IPS DF 19.7 (cell line): ENCODE measurements around the gene OASL.
"Not testable (repeated sequence)": the region's sequence is repeated elsewhere in the genome, so short reads cannot be mapped to it uniquely, and the experiment has no call there.

Experiments
- DNase-seq: peaks from one replicate; pipeline ENCODE4 v3.0.0-alpha.2; 2013; ENCODE audit warnings: low read depth, low spot score

OASL gene

GRCh38 chr12:121038861-121039668, at the start of gene OASL:
OASL (minus strand) TSS chr12:121039246; CDS start chr12:121038971, 275 bp downstream.
- DNase-seq, result no peak

DNA sequence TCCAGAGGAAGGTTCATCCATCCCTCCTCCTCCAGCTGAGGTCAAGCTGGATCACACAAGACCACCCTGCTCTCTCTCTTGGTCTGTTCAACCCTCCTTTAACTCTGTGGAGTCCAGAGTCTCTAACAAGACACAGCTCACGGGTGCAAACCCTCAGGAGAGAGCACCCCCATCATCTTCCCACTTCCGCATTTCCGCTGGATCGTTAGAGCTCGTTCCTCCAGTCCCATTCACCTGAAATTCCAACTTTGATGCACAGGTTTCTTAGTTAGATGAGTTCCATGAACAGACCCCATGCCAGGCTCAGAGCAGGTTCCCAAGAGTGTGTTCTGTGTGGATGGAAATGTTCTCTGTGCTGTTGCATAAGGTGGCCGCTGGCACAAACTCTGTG, 49.1 kb upstream of the OASL start:
- DNase-seq, result no peak

DNA sequence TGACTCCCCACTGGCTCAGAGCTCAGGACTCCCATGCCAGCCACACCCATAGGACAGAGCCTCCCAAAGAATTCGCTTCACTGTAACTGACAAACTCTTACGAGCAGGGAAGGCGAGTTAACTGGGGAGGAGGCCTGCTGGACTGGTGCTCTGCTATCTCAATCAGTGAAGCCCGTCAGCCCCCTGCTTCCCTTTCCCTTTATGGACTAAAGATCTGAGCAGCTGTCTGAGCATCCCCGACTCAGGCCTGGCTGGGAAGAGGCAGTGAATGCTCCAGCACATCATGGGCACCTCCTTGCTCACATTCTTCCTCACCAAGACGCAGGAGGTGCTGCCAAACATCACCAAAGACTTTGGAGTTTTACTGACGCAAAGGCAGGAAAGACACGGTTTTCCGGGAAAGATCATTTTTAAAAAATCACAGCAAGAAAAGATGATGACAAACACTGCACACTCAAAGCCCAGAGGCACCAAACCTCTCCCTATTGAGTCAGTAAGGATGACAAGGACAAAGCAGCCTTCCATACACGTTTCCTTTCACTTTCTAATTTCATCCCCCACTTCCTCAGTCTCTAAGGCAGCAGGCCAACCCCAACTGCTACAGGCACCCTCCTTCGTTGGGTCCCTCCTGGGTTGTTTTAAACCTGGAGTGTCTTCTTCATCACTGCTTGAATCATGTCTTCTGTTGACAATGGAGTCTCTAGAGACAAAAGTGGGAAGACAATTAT, 48.6 kb upstream of the OASL start:
- no peak for DNase-seq

GRCh38 chr12:121086781-121087295, 47.8 kb upstream of the OASL start:
- no peak for DNase-seq

DNA sequence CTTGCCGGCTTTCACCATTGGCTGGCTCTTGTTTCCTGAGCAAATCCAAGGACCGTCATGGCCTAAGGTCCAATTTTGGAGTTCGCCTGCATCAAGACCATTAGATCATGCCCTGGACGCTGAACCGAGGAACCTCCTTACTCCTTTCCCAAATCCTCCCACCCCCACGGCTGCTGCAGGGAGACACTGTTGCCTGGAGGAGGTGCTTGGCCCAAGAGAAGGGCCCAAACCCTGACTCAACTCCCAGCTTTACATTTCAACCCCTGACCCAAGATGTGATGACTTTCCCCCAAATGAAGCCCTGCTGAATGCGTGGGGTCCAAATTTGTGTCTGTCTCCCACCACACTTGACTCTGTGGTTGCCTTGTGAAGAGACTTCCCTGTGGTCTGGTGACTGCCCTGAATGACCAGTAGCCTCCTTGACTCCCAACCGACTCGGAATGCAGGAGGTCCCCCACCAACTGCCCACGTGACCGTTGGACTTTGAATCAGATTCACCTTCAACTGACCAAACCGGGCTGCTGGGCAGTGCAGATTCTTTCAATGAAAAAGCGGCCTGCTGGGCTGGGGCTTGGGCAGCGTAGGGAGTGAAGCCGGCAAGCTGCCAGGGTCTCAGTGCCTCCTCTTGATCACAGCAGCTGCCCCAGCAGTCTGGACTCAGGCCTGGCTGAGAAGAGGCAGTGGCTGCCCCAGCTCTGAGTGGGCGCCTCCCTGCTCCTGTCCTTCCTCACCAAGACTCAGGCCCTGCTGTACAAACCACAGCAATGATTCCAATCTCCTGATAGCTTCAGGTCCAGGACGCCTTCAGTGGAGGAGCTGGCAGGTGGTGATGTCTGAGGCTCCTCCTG, 46.7 kb upstream of the OASL start:
- DNase-seq, result no peak

DNA sequence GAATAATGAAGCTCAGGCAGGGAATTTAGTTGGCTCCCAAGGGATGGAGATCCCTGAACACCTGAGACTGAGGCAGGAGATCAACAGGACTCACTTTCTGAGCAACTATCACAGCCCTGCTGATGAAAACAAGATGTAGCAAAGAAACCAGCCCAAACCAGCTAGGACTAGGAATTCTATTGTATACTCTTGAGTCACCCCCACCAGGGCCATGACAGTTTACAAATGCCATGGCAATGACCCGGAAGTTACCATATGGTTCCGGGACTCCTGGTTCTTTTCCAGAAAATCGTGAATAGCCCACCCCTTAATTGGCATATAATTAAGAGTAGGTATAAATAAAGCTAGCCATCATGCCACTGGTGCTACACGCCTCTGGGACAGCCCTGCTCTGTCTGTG, 46.0 kb upstream of the OASL start:
- DNase-seq, result no peak

- no peak for DNase-seq
These were observed 45.2 kb upstream of the OASL start for GRCh38 chr12:121084229-121084628.

GRCh38 chr12:121080909-121081308, 41.9 kb upstream of the OASL start:
- DNase-seq, result no peak

GRCh38 chr12:121079736-121080272, 40.8 kb upstream of the OASL start:
- DNase-seq, result no peak

DNA sequence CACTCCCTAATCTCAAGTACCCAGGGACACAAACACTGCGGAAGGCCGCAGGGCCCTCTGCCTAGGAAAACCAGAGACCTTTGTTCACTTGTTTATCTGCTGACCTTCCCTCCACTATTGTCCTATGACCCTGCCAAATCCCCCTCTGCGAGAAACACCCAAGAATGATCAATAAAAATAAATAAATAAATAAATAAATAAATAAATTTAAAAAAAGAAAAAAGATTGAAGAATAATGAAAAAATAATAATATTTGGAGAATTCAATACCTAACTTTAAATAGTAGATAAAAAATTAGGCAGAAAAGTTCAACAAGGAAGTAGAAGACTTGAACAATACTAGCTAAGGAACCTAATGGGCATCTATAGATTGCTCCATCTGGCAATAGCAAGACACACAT, 38.4 kb upstream of the OASL start:
- not testable (repeated sequence) for DNase-seq

DNA sequence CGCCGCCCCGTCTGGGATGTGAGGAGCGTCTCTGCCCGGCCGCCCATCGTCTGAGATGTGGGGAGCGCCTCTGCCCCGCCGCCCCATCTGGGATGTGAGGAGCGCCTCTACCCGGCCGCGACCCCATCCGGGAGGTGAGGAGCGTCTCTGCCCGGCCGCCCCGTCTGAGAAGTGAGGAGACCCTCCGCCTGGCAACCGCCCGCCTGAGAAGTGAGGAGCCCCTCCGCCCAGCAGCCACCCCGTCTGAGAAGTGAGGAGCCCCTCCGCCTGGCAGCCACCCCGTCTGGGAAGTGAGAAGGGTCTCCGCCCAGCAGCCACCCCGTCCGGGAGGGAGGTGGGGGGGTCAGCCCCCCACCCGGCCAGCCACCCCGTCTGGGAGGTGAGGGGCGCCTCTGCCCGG, 36.9 kb upstream of the OASL start:
- not testable (repeated sequence) for DNase-seq

- DNase-seq, result no peak
These were observed 33.1 kb upstream of the OASL start for GRCh38 chr12:121072147-121072546.

- DNase-seq, result no peak
These were observed 30.2 kb upstream of the OASL start for GRCh38 chr12:121069206-121069605.

DNA sequence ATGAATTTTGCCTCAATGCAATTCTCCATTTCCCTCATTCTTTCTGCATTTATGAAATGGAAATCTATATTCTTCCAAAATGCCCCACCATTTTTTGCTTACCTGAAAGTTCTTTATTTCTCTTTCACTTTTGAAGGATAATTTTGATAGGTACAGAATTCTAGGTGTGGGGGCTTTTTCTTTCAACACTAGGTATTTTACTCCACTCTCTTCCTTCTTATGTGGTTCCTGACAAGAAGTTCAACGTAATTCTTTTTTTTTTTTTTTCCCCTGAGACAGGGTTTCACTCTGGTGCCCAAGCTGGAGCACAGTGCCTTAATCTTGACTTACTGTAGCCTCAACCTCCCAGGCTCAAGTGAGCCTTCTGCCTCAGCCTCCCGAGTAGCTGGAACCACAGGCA, 26.3 kb upstream of the OASL start:
- no peak for DNase-seq

GRCh38 chr12:121064586-121064985, 25.5 kb upstream of the OASL start:
- not testable (repeated sequence) for DNase-seq

GRCh38 chr12:121064116-121064515, 25.1 kb upstream of the OASL start:
- DNase-seq, result no peak

GRCh38 chr12:121062391-121063045, 23.5 kb upstream of the OASL start:
- no peak for DNase-seq

- no peak for DNase-seq
These were observed 22.8 kb upstream of the OASL start for GRCh38 chr12:121061831-121062230.

DNA sequence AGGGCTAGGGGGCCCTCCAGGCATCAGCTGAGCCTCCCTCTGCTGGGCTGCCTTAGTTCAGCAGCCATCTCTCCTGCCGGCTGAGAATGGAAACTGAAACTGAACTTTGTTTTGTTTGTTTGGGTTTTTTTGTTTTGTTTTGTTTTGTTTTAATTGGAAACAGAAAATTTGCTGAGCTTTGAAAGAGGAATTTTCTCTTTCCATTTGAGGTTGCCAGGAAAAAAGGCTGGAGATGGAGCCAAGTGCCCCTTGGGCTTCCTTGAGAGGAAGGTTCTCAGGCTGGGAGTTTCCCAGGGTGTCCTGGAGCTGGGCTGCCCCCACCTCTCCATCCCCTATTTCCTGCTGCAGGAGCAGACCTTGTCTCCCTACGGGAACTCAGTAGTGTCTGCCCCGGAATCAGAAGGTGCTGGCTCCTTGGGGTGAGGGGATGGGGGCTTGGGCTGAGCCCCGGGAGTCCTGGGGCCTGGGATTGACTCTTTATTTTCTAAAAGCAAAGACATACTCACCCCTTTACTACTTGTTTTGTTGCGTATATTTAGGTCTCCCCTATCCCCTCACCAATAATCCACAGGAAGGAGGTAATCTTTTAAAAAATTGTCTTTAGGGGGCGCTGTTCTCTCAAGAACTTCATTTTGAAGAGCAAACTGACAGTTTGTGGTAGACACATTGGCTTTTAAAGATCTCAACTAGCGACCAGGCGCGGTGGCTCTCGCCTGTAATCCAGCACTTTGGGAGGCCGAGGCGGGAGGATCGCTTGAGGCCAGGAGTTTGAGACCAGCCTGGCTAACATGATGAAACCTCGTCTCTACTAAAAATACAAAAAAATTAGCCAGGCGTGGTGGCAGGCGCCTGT, 21.3 kb upstream of the OASL start:
- no peak for DNase-seq
